Ovary (tissue), 3 donors: ENCODE results near the gene SND1.

Experiments
- EP300 ChIP-seq: sonication (generic); formaldehyde crosslinking; IDR thresholded peaks from one replicate; pipeline ENCODE4 v1.6.1; 2017; ENCODE audit warnings: antibody characterized with exemption
- TF ChIP-seq, protein P1 (sequence below), 3 donors: fragments of 450-650 bp in 2 of 3; fragments of 200-600 bp in 1 of 3; IDR thresholded peaks; one replicate each; pipeline versions ENCODE4 v1.5.1 to v1.8.0; 2016 to 2022; ENCODE audit warnings: antibody characterized with exemption in 3 of 3, mild to moderate bottlenecking in 1 of 3
- donor health status: DM: no; HTN: no; CAD: no.

DNA sequence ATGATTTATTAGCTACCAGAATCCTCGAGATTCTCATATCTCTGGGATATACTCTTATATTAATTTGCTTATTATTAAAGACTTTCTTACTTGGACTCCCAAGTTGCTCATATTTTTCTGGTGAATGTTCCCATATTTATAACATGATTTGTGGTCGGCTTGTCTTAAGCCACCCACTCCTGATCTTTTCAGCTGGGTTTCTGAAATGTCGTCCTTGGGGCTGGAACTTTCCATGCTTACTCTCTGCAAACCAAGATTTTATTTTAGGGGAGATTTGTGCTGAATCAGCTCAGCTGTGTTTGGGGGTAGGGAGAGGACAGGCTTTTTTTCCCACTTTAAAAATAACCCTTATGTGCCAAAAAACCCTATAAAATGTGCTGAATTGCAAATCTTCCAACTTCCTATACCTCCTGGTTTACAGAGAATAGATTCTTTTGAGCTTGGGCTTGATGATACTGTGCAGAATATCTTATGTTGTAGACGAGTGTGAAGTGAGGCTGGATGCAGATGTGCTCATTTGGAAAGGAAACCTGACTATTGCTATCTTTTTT, 162.1 kb downstream of the SND1 start:
- TF ChIP-seq, protein P1, sequence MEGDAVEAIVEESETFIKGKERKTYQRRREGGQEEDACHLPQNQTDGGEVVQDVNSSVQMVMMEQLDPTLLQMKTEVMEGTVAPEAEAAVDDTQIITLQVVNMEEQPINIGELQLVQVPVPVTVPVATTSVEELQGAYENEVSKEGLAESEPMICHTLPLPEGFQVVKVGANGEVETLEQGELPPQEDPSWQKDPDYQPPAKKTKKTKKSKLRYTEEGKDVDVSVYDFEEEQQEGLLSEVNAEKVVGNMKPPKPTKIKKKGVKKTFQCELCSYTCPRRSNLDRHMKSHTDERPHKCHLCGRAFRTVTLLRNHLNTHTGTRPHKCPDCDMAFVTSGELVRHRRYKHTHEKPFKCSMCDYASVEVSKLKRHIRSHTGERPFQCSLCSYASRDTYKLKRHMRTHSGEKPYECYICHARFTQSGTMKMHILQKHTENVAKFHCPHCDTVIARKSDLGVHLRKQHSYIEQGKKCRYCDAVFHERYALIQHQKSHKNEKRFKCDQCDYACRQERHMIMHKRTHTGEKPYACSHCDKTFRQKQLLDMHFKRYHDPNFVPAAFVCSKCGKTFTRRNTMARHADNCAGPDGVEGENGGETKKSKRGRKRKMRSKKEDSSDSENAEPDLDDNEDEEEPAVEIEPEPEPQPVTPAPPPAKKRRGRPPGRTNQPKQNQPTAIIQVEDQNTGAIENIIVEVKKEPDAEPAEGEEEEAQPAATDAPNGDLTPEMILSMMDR (IDR thresholded peaks at IDR 0.05), result no peak
- no peak for TF ChIP-seq EP300
